Caki2 (cell line): ENCODE measurements around the gene PNN. TPM values are rescaled to one million over a fixed set of nuclear protein-coding genes. Genes with fewer than 3 reads are reported as not detected.
"Not testable (repeated sequence)": the region's sequence is repeated elsewhere in the genome, so short reads cannot be mapped to it uniquely, and the experiment has no call there.

ENCODE experiments used
- DNase-seq: peaks from one replicate; pipeline ENCODE4 v3.0.0-alpha.2; 2015; ENCODE audit warnings: low read depth
- in situ Hi-C: cut with HindIII; loops from 2 replicates; pipeline ENCODE4 v1.10.0; 2016; ENCODE audit warnings: low sequenced_read_pairs, low pct_unique_long_range_greater_than_20kb, mixed read lengths
- total RNA-seq: library from RNA; depleted of rRNA; stranded (reverse); fragments of >200 nt; shearing (Covaris generic); gene quantifications from 2 replicates; pipeline ENCODE4 v1.2.3, GENCODE V29; 2014; ENCODE audit warnings: low replicate concordance; rRNA removed

The PNN gene
- total RNA-seq = 5.3 and 5.9 TPM in 2 replicates

GRCh38 chr14:39174560-39175444 lies at the start of gene PNN:
PNN (plus strand) TSS chr14:39175254; CDS start chr14:39175280, 26 bp downstream.
- in situ Hi-C loops = no loop called here
- DNase-seq = peak; percentile 100

- DNase-seq, in situ Hi-C loops: not testable (repeated sequence)
Observed at GRCh38 chr14:39137835-39138234, 37.2 kb upstream of the PNN start.

GRCh38 chr14:39138440-39138839 lies 36.6 kb upstream of the PNN start:
- in situ Hi-C loops = no loop called here
- DNase-seq = no peak

- no peak for DNase-seq
- in situ Hi-C loops = no loop called here
Observed at GRCh38 chr14:39140170-39140569, 34.9 kb upstream of the PNN start.

GRCh38 chr14:39141623-39142022 lies 33.4 kb upstream of the PNN start:
- in situ Hi-C loops, DNase-seq: not testable (repeated sequence)

GRCh38 chr14:39143226-39143625 lies 31.8 kb upstream of the PNN start:
- in situ Hi-C loops, DNase-seq: not testable (repeated sequence)

GRCh38 chr14:39145266-39145966 lies 29.6 kb upstream of the PNN start:
- in situ Hi-C loops = no loop called here
- DNase-seq = peak; percentile 30

- no peak for DNase-seq
- in situ Hi-C loops = no loop called here
Observed at GRCh38 chr14:39154594-39155189, 20.4 kb upstream of the PNN start.

GRCh38 chr14:39157491-39157890 lies 17.6 kb upstream of the PNN start:
- no peak for DNase-seq
- in situ Hi-C loops = no loop called here

GRCh38 chr14:39158222-39158858 lies 16.7 kb upstream of the PNN start:
- no peak for DNase-seq
- in situ Hi-C loops = no loop called here

- no peak for DNase-seq
- in situ Hi-C loops = no loop called here
Observed at GRCh38 chr14:39160494-39160893, 14.6 kb upstream of the PNN start.

- in situ Hi-C loops, DNase-seq: not testable (repeated sequence)
Observed at GRCh38 chr14:39167797-39168320, 7.2 kb upstream of the PNN start.

GRCh38 chr14:39168591-39168990 lies 6.5 kb upstream of the PNN start:
- in situ Hi-C loops = no loop called here
- DNase-seq = no peak

- in situ Hi-C loops = no loop called here
- DNase-seq = no peak
Observed at GRCh38 chr14:39169541-39169900, 5.5 kb upstream of the PNN start.

GRCh38 chr14:39173198-39173597 lies 1.9 kb upstream of the PNN start:
- DNase-seq = no peak
- in situ Hi-C loops = no loop called here

GRCh38 chr14:39175445-39176262 lies 600 bp downstream of the PNN start:
- no peak for DNase-seq
- in situ Hi-C loops = no loop called here

- in situ Hi-C loops = no loop called here
- DNase-seq = no peak
Observed at GRCh38 chr14:39176263-39177167, 1.5 kb downstream of the PNN start.
